ENCODE data around the gene PYGB.

- no peak for TF ChIP-seq POLR2AphosphoS5 (IDR thresholded peaks at IDR 0.05; ENCODE audit: low read depth, low read length)
- no peak for TF ChIP-seq CTCF (IDR thresholded peaks at IDR 0.05)
These were observed 10.6 kb downstream of the PYGB start for GRCh38 chr20:25258476-25258805.

Measured in Panc1 (cell line).